Fibroblast of skin of left biceps (primary cell): Measurements from ENCODE around the gene DAB1.

ENCODE experiments used
- DNase-seq, 2 experiments: peaks; one replicate each; pipeline ENCODE4 v3.0.0-alpha.2; 2013; ENCODE audit warnings: low read depth in 2 of 2

Gene DAB1

DNA sequence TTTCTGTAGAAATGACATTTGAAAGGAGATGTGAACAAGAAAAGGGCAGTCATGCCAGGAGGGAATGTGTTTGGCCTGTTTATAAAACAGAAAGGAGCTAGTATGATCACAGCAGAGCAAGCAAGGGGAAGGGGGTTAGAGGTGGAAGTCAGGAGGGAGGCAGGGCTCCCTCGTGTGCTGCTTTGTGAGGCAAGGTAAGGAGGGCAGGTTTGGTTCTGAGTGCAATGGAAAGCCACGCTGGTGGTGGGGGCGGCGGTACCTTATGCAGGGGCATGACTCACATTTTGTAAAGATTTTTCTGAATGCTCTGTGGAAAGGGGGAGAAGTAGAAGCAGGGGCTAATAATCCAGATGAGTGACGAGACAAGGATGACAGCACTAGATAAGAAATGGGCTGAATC is 260.5 kb downstream of the DAB1 start:
- no peak for DNase-seq

DNA sequence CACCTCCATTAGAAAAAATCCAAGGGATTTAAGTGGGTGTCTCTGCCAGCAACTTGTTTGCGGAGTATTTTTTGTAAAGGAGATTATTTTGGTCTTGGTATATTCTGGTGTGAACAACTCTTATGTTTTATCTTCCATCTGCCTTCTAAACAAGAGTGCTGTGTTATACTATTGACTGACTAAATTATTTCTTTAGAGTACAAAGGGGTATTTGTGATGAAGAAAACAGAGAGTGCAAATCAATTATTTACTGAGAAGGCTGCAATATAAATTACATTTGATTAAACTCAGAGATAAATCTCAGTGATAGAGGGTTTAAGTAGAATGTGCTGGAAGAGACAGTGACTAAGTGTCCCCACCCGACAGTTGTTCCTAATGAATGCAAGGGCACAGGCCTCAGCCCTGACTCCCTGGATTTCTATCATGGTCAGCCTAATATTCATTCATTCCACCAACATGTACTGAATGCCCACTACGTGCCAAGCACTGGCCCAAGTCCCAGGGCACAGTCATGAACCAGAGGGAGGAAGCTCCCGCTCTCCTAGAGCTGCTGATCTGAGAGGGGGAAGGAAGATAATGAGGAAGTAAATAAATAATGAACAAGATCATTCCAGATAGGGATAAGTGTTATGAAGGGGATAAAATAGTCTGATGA is 261.1 kb downstream of the DAB1 start:
- no peak for DNase-seq

- DNase-seq: no peak
Observed at GRCh38 chr1:57160594-57160993, 263.3 kb downstream of the DAB1 start.

GRCh38 chr1:57158604-57158998 is 265.3 kb downstream of the DAB1 start:
- no peak for DNase-seq

DNA sequence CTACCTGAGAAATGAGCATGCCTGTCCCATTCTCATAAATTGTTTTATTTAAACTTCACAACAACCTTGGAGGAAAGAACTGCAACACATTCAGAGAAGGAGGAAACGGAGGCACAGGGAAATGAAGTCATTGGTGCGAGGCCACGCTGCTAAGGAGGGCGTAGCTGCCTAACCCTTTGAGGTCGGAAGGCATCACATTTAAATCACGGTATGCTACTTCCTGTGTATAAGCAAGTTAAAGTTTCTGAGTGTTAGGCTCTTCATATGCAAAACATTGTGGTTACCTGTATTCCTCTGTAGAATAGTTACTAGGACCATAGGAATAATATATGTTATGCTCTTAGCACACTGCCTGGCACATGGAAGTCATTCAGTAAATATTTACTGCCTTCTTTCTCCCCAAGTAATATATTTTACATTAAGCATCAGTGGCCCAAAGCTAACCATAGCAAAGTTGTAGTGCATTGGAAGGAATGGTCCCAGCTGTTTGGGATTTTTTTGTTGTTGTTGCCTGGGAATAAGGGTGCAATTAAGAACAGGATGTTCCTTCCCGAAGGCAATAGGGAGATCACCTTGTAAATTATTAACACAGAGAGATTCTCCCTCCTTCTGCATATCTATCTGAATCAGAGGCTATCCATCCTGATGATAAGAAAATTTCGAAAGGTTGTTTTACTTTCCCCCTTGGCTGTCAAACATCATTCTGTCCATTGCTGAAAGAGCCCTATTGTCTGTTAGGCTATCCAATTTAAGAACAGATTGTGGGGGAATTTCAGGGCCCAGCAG is 265.8 kb downstream of the DAB1 start:
- no peak for DNase-seq

GRCh38 chr1:57156907-57157306 is 267.0 kb downstream of the DAB1 start:
- no peak for DNase-seq

- no peak for DNase-seq
Observed at GRCh38 chr1:57146100-57146499, 277.8 kb downstream of the DAB1 start.

GRCh38 chr1:57142999-57143398 is 280.9 kb downstream of the DAB1 start:
- DNase-seq: no peak

- DNase-seq: no peak
Observed at GRCh38 chr1:57142169-57142568, 281.7 kb downstream of the DAB1 start.

GRCh38 chr1:57138432-57139078 is 285.3 kb downstream of the DAB1 start:
- DNase-seq: no peak

GRCh38 chr1:57137980-57138379 is 285.9 kb downstream of the DAB1 start:
- DNase-seq: no peak

GRCh38 chr1:57134803-57135202 is 289.1 kb downstream of the DAB1 start:
- DNase-seq: no peak

- DNase-seq: no peak
Observed at GRCh38 chr1:57133686-57134085, 290.2 kb downstream of the DAB1 start.

GRCh38 chr1:57132993-57133622 is 290.8 kb downstream of the DAB1 start:
- DNase-seq: no peak

- peak in 1 of 2 experiments; percentile 23 for DNase-seq
Observed at GRCh38 chr1:57131701-57132394, 292.0 kb downstream of the DAB1 start.

DNA sequence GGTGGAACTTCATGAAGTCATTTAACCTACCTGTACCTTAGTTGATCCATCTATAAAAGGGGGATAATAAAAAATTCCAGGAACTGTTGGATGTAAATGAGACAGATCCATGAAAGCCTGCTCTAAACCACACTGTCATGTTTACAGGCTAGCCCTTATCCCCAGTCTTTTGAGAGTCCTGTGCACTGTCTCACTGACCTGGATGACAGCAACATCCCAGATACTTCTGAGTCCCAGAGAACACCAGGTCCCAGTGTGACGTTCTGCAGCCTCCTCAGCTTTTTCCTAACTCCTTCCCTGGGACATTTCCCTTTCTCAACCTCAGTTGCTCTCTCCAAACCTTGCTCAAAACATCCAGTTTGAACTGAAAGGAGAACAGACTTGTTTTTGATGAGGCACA is 292.6 kb downstream of the DAB1 start:
- no peak for DNase-seq

- DNase-seq: no peak
Observed at GRCh38 chr1:57129865-57130264, 294.0 kb downstream of the DAB1 start.

GRCh38 chr1:57127976-57128375 is 295.9 kb downstream of the DAB1 start:
- DNase-seq: no peak

DNA sequence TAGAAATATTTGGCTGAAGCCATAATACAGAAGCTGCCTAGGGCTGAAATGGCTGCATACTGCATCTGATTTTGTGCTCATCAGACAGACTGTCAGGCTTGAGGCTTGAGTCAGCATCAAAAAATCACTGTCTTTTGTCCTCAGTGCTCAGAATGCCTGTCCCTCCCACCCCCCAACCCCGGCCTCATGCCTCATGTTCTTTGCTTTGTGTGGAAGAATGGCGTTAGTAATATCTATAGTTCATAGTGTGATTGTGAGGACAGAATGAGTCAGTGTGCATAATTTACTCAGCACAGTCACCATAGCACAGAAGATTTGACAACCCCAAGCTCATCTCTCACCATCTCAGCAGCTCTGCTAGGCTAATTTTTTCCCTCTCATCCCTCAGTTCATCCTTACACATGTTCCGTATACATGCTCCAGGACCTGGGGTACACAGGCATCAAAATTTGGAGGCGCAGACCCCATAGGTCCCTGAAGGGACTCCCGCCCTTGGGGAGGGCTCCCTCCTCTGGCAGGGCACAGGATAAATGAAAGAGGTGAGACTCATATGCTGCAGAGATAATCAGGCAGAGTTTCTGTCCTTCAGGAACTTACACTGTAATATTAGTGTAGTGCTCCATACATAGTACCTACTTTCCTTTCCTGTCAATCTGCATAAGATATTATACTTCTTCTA is 299.0 kb downstream of the DAB1 start:
- peak; percentile 53 to 61 for DNase-seq

DNA sequence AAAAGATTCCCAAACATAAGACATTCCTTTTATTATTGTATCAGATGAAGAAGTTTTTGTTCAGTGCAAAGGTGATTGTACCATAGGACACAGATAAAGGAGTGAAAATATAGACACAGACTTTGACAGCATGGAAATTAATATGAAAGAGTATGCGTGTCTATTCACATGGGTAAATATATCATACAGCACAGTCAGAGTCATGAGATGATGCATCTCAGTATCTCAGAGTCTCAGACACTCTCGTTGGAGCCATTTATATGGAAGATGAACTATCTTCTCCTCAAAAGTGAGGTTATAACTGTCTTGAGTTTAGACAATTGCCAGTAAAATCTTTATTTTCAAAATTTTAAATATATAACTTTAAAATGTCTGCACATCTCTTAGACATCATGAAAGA is 299.7 kb downstream of the DAB1 start:
- no peak for DNase-seq

- DNase-seq: no peak
Observed at GRCh38 chr1:57122031-57122430, 301.8 kb downstream of the DAB1 start.
